Measurements from ENCODE around the gene DNAH1.
A peak's percentile ranks its signal among the peaks of the same experiment; 100 is the strongest.
"Not testable (repeated sequence)": the region's sequence is repeated elsewhere in the genome, so short reads cannot be mapped to it uniquely, and the experiment has no call there.

The DNAH1 gene

GRCh38 chr3:52330194-52330805 lies 14.2 kb downstream of the DNAH1 start:
- Histone ChIP-seq H3K9me3 (no peaks in the 10 kb centered on the region), H3K27ac (no peak overlapping the region), H3K27me3 (no peaks in the 10 kb centered on the region), H3K9ac (no peak overlapping the region), H3K36me3 (peaks cover 18% of the 10 kb centered on the region), H4K20me1 (no peaks in the 10 kb centered on the region), H3K4me3 (no peak overlapping the region), H3K4me2 (no peak overlapping the region), H3K4me1 (0 out of 2 replicates have a peak, but pooled peaks cover 8% of the 10 kb centered on the region)
- TF ChIP-seq Cebpa-rat (IDR thresholded peaks at IDR 0.05), result no peak

DNA sequence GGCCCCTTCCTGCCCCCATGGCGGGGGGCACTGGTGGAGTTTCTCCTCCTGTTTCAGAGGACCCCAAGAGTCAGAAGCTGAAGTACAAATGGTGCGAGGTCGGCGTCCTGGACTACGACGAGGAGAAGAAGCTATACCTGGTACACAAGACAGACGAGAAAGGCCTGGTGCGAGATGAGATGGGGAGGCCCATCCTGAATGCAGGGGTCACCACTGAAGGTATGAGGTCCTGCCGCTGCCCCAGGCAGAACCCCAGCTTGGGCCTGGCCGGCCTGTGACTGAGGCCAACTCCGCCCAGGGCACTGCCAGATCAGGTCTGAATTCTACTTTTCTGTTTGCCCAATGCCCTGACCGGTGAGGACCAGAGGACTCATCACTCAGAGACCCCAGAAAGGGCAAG lies 15.0 kb downstream of the DNAH1 start:
- Histone ChIP-seq H3K4me3 (no peak overlapping the region), H4K20me1 (no peaks in the 10 kb centered on the region), H3K27me3 (no peaks in the 10 kb centered on the region), H3K27ac (no peak overlapping the region), H3K36me3 (peaks cover 20% of the 10 kb centered on the region), H3K9me3 (no peaks in the 10 kb centered on the region), H3K4me1 (0 out of 2 replicates have a peak, but pooled peaks cover 8% of the 10 kb centered on the region), H3K4me2 (no peak overlapping the region), H3K9ac (no peak overlapping the region)
- no peak for TF ChIP-seq Cebpa-rat (IDR thresholded peaks at IDR 0.05)

DNA sequence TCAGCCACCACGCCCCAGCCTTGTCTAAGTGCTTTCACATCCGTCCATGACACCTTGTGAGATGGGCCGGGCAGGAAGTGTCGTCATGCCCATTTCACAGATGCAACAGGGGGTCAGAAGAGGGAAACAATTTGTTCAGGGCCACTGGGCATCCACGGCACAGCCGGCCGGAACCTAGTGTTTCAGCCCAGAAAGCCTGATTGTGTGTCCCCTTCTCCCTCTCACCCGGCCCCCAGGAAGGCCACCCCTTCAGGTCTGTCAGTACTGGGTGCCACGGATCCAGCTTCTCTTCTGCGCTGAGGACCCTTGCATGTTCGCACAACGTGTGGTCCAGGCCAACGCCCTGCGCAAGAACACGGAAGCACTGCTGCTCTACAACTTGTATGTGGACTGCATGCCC lies 15.8 kb downstream of the DNAH1 start:
- Histone ChIP-seq H3K9me3 (no peaks in the 10 kb centered on the region), H3K36me3 (peaks cover 24% of the 10 kb centered on the region), H3K27me3 (no peaks in the 10 kb centered on the region), H3K4me3 (no peak overlapping the region), H3K4me2 (no peak overlapping the region), H3K4me1 (0 out of 2 replicates have a peak, but pooled peaks cover 8% of the 10 kb centered on the region), H4K20me1 (no peaks in the 10 kb centered on the region), H3K27ac (no peak overlapping the region), H3K9ac (no peak overlapping the region)
- TF ChIP-seq Cebpa-rat (IDR thresholded peaks at IDR 0.05), result no peak

- no peak overlapping the region for H3K27ac ChIP-seq
Observed at GRCh38 chr3:52333869-52334557, 17.9 kb downstream of the DNAH1 start.

GRCh38 chr3:52338131-52338530 lies 22.0 kb downstream of the DNAH1 start:
- H3K4me1 ChIP-seq, result peaks cover 39% of the 10 kb centered on the region
- H3K36me3 ChIP-seq, result peaks cover 10% of the 10 kb centered on the region; the same call in 1 of the 2 replicates
- H3K9me3 ChIP-seq, H3K27ac ChIP-seq, H3K9ac ChIP-seq, H4K20me1 ChIP-seq, H3K4me2 ChIP-seq, H3K27me3 ChIP-seq, H3K4me3 ChIP-seq: not testable (repeated sequence)

More at GRCh38 chr3:52333869-52334557, 17.9 kb downstream of the DNAH1 start:
- H3K4me3 ChIP-seq, result no peak overlapping the region
- no peaks in the 10 kb centered on the region for H3K9me3 ChIP-seq
- no peaks in the 10 kb centered on the region for H3K27me3 ChIP-seq
- H3K9ac ChIP-seq, result no peak overlapping the region
- 0 out of 2 replicates have a peak, but pooled peaks cover 8% of the 10 kb centered on the region for H3K4me1 ChIP-seq
- H4K20me1 ChIP-seq, result no peaks in the 10 kb centered on the region
- H3K36me3 ChIP-seq, result peaks cover 24% of the 10 kb centered on the region
- TF ChIP-seq Cebpa-rat (IDR thresholded peaks at IDR 0.05), result no peak
- H3K4me2 ChIP-seq, result no peak overlapping the region

GRCh38 chr3:52339612-52340011 lies 23.5 kb downstream of the DNAH1 start:
- Histone ChIP-seq H3K4me2 (no peak overlapping the region), H3K4me3 (no peak overlapping the region), H3K9ac (no peak overlapping the region), H4K20me1 (no peaks in the 10 kb centered on the region), H3K36me3 (peaks cover 16% of the 10 kb centered on the region; the same call in 1 of the 2 replicates), H3K4me1 (peaks cover 36% of the 10 kb centered on the region), H3K27me3 (no peaks in the 10 kb centered on the region), H3K9me3 (no peaks in the 10 kb centered on the region), H3K27ac (no peak overlapping the region)
- no peak for TF ChIP-seq Cebpa-rat (IDR thresholded peaks at IDR 0.05)

- H3K36me3 ChIP-seq, result peaks cover 27% of the 10 kb centered on the region; the same call in 1 of the 2 replicates
- H3K9ac ChIP-seq, result no peak overlapping the region
- H3K27ac ChIP-seq, result no peak overlapping the region
- no peaks in the 10 kb centered on the region for H4K20me1 ChIP-seq
- TF ChIP-seq Cebpa-rat (IDR thresholded peaks at IDR 0.05), result peak; percentile 83
- no peak overlapping the region for H3K4me3 ChIP-seq
- H3K27me3 ChIP-seq, result no peaks in the 10 kb centered on the region
- peaks cover 34% of the 10 kb centered on the region for H3K4me1 ChIP-seq
- H3K9me3 ChIP-seq, result no peaks in the 10 kb centered on the region
- H3K4me2 ChIP-seq, result peak overlapping the region; percentile 63
Observed at GRCh38 chr3:52341123-52341522, 25.0 kb downstream of the DNAH1 start.

GRCh38 chr3:52343946-52344600 lies 28.0 kb downstream of the DNAH1 start:
- Histone ChIP-seq H3K27me3 (no peaks in the 10 kb centered on the region), H3K27ac (no peak overlapping the region), H3K9ac (no peak overlapping the region), H3K36me3 (peaks cover 40% of the 10 kb centered on the region; the same call in 1 of the 2 replicates), H4K20me1 (no peaks in the 10 kb centered on the region), H3K4me3 (no peak overlapping the region), H3K4me1 (peaks cover 40% of the 10 kb centered on the region), H3K4me2 (no peak overlapping the region), H3K9me3 (no peaks in the 10 kb centered on the region)
- TF ChIP-seq Cebpa-rat (IDR thresholded peaks at IDR 0.05), result no peak

DNA sequence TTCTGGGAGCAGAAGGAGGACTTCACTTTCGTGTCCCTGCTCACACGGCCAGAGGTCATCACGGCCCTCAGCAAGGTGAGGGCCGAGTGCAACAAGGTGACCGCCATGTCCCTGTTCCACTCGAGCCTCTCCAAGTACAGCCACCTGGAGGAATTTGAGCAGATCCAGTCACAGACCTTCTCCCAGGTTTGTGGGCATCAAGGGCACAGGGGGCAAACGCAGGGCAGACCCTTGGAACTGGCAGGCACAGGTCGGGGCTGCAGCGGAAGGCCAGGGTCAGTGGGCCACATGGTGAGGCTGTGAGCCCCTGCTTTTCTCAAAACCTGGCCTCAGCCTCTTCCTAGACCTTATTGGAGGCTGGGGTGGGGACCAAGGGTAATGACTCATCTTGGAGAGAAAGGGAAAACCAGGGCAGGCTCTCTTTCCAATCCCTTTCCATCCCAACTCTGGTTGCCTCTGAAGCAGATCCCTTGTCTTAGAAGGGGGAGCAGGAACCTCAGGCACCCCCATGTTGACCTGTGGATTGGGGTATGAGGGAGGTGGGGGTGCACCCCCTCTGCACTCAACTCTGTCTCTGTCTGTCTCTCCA lies 29.5 kb downstream of the DNAH1 start:
- no peaks in the 10 kb centered on the region for H3K27me3 ChIP-seq
- no peak overlapping the region for H3K9ac ChIP-seq
- H3K36me3 ChIP-seq, result peaks cover 50% of the 10 kb centered on the region; the same call in 1 of the 2 replicates
- no peaks in the 10 kb centered on the region for H3K9me3 ChIP-seq
- H3K4me1 ChIP-seq, result peaks cover 39% of the 10 kb centered on the region
- no peak overlapping the region for H3K27ac ChIP-seq
- H4K20me1 ChIP-seq, result no peaks in the 10 kb centered on the region
- TF ChIP-seq Cebpa-rat (IDR thresholded peaks at IDR 0.05), result no peak
- no peak overlapping the region for H3K4me3 ChIP-seq
- H3K4me2 ChIP-seq, result no peak overlapping the region
